GM18498 (cell line): Measurements from ENCODE around the gene TSPAN33.
A peak's percentile ranks its signal among the peaks of the same experiment; 100 is the strongest.
"Not testable (repeated sequence)": the region's sequence is repeated elsewhere in the genome, so short reads cannot be mapped to it uniquely, and the experiment has no call there.

Experiments
- ATAC-seq: cut with Tn5 transposase; IDR thresholded peaks from one replicate; pipeline ENCODE4 v1.9.1; 2021; ENCODE audit warnings: mild to moderate bottlenecking, moderate library complexity; ENCODE audit not compliant: unreplicated experiment

The TSPAN33 gene

GRCh38 chr7:129144095-129144833, at the start of gene TSPAN33:
Gene TSPAN33 (plus strand): TSS chr7:129144707. CDS start chr7:129144981, 274 bp downstream.
- peak; percentile 75 for ATAC-seq

GRCh38 chr7:129095258-129095657, 49.2 kb upstream of the TSPAN33 start:
- ATAC-seq, result peak; percentile 87

- ATAC-seq, result no peak
Measured at GRCh38 chr7:129098409-129099084, 46.0 kb upstream of the TSPAN33 start.

- no peak for ATAC-seq
Measured at GRCh38 chr7:129100827-129101166, 43.7 kb upstream of the TSPAN33 start.

- ATAC-seq, result no peak
Measured at GRCh38 chr7:129101746-129102145, 42.8 kb upstream of the TSPAN33 start.

GRCh38 chr7:129103561-129104324, 40.8 kb upstream of the TSPAN33 start:
- no peak for ATAC-seq

- no peak for ATAC-seq
Measured at GRCh38 chr7:129108581-129108980, 35.9 kb upstream of the TSPAN33 start.

GRCh38 chr7:129110258-129110981, 34.1 kb upstream of the TSPAN33 start:
- ATAC-seq, result no peak

GRCh38 chr7:129110982-129111376, 33.5 kb upstream of the TSPAN33 start:
- no peak for ATAC-seq

GRCh38 chr7:129115676-129116075, 28.8 kb upstream of the TSPAN33 start:
- no peak for ATAC-seq

- ATAC-seq, result no peak
Measured at GRCh38 chr7:129118182-129118581, 26.3 kb upstream of the TSPAN33 start.

GRCh38 chr7:129118976-129119375, 25.5 kb upstream of the TSPAN33 start:
- ATAC-seq, result no peak

- not testable (repeated sequence) for ATAC-seq
Measured at GRCh38 chr7:129121501-129122077, 22.9 kb upstream of the TSPAN33 start.

- peak; percentile 56 for ATAC-seq
Measured at GRCh38 chr7:129122078-129122750, 22.3 kb upstream of the TSPAN33 start.

- ATAC-seq, result peak; percentile 70
Measured at GRCh38 chr7:129122751-129123509, 21.6 kb upstream of the TSPAN33 start.

- ATAC-seq, result no peak
Measured at GRCh38 chr7:129123510-129123857, 21.0 kb upstream of the TSPAN33 start.

- no peak for ATAC-seq
Measured at GRCh38 chr7:129126314-129126713, 18.2 kb upstream of the TSPAN33 start.

GRCh38 chr7:129127154-129127553, 17.4 kb upstream of the TSPAN33 start:
- ATAC-seq, result no peak

GRCh38 chr7:129127601-129128000, 16.9 kb upstream of the TSPAN33 start:
- no peak for ATAC-seq
